ENCODE measurements around the gene UPP1.
"Not testable (repeated sequence)": the region's sequence is repeated elsewhere in the genome, so short reads cannot be mapped to it uniquely, and the experiment has no call there.

The UPP1 gene

GRCh38 chr7:48112401-48113165, 23.5 kb downstream of the UPP1 start:
- DNase-seq: no peak

- DNase-seq: no peak
Measured at GRCh38 chr7:48113275-48113674, 24.2 kb downstream of the UPP1 start.

GRCh38 chr7:48114115-48114514, 25.1 kb downstream of the UPP1 start:
- no peak for DNase-seq

- DNase-seq: no peak
Measured at GRCh38 chr7:48114589-48114988, 25.5 kb downstream of the UPP1 start.

- no peak for DNase-seq
Measured at GRCh38 chr7:48116043-48116442, 27.0 kb downstream of the UPP1 start.

- no peak for DNase-seq
Measured at GRCh38 chr7:48118041-48118440, 29.0 kb downstream of the UPP1 start.

- DNase-seq: not testable (repeated sequence)
Measured at GRCh38 chr7:48120536-48120935, 31.5 kb downstream of the UPP1 start.

- DNase-seq: no peak
Measured at GRCh38 chr7:48126037-48126436, 37.0 kb downstream of the UPP1 start.

- no peak for DNase-seq
Measured at GRCh38 chr7:48130658-48131108, 41.6 kb downstream of the UPP1 start.

- no peak for DNase-seq
Measured at GRCh38 chr7:48132792-48133191, 43.7 kb downstream of the UPP1 start.

- no peak for DNase-seq
Measured at GRCh38 chr7:48139459-48139858, 50.4 kb downstream of the UPP1 start.

- DNase-seq: no peak
Measured at GRCh38 chr7:48140001-48140681, 51.1 kb downstream of the UPP1 start.

GRCh38 chr7:48141521-48141920, 52.5 kb downstream of the UPP1 start:
- no peak for DNase-seq

GRCh38 chr7:48144291-48144768, 55.3 kb downstream of the UPP1 start:
- no peak for DNase-seq

GRCh38 chr7:48147078-48147591, 58.1 kb downstream of the UPP1 start:
- no peak for DNase-seq

GRCh38 chr7:48147690-48148089, 58.6 kb downstream of the UPP1 start:
- DNase-seq: not testable (repeated sequence)

GRCh38 chr7:48148311-48148710, 59.2 kb downstream of the UPP1 start:
- no peak for DNase-seq

- no peak for DNase-seq
Measured at GRCh38 chr7:48149058-48149457, 60.0 kb downstream of the UPP1 start.

GRCh38 chr7:48150086-48150485, 61.0 kb downstream of the UPP1 start:
- DNase-seq: no peak

- no peak for DNase-seq
Measured at GRCh38 chr7:48154792-48155413, 65.8 kb downstream of the UPP1 start.

All from NCI-H1105 (cell line).